GM21825 (cell line): Measurements from ENCODE around the gene CHRNE.

Experiments used
- ATAC-seq: cut with Tn5 transposase; IDR thresholded peaks from one replicate; pipeline ENCODE4 v1.9.1; 2021; ENCODE audit warnings: mild to moderate bottlenecking, moderate library complexity; ENCODE audit not compliant: unreplicated experiment

CHRNE gene

DNA sequence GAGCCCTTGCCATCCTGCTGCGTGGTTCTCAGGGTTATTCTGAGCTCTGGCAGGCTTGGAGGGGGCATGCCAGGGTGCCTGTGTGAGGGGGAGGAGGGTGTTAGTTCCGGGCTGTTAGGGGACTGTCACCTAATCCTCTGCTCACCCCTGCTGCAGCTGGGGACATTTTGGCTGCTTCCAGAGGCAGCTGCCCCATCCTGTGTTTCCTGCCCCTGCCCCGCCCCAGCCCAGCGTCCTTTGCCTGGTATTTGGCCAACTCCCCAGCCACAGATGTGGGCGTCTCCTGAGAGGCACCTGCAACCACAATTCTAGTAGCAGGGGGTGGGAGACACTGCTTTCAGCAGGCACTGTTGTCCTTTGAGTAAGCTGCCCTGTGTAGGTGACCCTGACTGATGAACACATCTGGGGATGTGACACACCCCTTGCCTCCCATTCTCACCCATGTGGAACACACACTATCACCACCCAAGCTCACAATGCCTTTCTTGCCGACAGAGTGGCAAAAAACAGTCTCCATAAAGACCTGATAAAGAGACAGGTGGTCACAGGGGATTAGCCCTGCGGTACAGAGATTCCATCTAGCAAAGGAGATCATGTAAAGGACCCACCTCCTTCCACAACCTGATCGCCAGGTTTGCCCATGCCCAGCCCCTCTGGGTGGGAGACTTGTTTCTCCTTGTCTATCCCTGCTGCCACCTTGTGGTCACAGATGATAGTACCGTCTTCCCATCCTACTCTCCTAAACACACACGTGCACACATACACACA lies at the start of gene CHRNE:
TSS of gene CHRNE (minus strand) at position 48 of the 768 bp plus-strand sequence. CDS start at position 13, 35 bp downstream.
- ATAC-seq = no peak

DNA sequence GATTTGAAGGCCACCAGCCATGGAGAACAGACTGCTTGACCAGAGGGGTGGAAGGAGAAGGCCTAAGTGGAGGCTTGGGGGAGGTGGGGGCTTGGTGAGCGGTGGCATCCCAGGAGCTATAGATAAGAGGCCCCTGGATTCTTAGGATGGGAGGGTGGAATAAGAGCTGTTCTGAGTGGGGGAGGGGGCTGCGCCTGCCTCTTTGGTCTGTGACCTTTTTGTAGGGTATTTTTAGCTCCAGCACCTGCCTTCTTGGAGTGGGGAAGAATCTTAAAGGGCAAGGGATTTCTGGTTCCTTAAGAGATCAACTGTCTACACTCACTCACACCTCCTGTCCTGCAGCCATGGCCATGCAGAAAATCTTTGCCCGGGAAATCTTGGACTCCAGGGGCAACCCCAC lies 48.6 kb upstream of the CHRNE start:
- no peak for ATAC-seq

DNA sequence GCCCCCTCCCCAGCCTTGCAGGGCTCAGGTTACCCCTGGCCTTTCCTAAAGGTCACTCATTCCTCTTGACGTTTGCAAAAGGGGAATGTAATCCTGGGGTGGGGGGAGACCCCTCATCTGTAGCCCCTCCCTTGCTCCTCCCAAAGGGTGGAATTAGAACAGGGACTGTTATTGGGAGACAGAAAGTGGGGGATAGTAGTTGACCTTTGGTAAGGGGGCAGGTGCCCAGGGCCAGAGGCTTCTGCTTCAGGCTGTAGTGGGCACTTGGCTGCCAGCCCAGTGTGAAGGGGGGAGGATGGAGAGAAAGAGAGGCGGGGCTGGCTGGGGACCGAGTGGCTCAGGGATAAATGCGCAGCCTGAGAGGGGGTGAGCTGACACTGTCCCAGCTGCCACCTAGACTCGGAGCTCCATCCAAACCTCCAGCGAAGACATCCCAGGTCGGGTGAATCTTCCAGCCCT lies 47.9 kb upstream of the CHRNE start, which contains the start of gene ENO3:
TSS of gene ENO3 (plus strand) at position 374 of the 459 bp plus-strand sequence. CDS start 711 bp downstream, outside the sequence.
- ATAC-seq = no peak

DNA sequence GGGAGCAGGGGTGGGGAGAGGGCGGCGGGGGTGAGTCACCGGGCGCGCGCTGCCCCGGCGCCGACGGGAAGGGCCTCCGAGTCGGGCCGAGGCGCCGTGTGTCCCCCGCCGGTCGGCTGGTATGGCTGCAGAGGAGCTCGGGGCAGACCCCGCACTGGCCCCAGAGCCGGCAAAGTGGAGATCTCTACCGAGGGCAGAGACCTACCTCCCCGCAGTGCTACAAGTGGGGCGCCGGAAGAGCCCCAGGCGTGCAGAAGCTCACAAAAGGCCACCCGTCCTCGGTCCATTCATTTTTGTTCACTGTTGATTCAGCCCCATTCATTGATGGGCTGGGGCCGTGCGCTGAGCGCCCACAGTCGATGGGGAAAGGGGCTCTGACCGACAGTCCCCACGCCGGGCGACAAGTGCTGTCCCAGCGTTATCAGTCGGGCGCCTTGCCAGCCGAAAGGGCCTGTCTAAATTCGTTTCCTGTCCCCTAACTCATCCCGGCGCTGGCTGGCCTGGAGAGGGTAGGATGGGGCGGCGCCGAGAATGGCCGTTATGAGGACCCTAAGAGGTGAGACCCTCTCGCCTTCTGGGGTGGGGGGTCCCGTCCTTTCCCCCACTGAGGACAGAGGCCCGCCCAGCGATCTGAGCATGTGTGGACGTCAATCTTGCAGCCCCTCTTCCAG lies 47.3 kb upstream of the CHRNE start:
- ATAC-seq = no peak

DNA sequence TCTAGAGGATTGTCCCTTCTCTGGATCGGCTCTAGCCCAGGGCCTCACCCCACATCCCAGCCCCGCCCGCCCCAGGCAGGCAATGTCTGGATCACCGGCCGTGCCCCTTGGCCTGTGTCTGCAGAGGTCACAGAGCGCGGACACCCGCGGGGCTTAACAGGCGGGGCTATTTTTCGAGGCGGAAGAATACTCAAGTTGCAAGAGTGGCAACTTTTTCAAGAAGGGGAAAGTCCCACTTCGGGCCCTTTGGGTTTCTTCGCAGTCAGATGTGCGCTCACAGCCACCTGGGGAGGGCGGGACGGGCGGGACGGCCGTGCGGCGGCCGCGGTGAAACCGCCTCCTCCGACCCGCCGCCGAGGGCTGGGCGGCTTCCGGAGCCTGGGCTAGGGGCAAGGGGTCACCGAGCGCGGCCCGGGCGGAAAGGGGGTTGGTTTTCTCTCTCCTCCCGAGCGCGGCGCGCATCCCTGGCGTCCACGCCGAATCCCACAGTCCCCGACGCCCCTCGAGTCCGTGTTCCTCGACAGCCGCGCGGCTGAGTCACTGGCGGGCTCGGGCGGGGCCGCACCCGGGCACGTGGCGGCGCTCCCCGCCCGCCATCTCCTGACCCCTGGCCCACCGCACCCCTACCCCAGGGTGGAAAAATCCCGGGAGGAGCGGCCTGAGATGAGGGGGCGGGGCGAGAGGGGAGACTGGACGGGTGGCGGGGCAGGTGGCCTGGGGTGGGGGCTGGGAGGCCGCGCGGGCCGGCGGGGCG lies 46.6 kb upstream of the CHRNE start:
- peak; percentile 26 for ATAC-seq

DNA sequence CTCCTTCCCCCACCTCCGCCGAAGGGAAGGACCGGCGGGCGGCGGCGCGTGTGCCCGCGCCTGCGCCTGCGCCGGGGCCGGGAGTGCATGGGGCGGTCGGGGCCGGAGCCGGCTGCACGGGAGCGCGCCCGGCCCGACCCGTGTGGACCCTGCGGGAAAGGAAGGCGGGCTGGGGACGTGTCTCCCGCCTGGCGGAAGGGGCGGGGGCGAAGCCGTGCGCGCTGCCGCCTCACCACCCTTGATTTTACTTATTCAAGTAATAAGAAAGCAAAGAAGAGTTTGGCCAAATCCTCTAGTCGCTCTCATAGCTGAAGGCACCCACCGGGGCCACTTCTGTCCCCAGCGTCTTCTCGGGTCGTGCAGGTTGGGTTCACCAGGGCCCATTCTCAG lies 46.0 kb upstream of the CHRNE start:
- ATAC-seq = peak; percentile 29

DNA sequence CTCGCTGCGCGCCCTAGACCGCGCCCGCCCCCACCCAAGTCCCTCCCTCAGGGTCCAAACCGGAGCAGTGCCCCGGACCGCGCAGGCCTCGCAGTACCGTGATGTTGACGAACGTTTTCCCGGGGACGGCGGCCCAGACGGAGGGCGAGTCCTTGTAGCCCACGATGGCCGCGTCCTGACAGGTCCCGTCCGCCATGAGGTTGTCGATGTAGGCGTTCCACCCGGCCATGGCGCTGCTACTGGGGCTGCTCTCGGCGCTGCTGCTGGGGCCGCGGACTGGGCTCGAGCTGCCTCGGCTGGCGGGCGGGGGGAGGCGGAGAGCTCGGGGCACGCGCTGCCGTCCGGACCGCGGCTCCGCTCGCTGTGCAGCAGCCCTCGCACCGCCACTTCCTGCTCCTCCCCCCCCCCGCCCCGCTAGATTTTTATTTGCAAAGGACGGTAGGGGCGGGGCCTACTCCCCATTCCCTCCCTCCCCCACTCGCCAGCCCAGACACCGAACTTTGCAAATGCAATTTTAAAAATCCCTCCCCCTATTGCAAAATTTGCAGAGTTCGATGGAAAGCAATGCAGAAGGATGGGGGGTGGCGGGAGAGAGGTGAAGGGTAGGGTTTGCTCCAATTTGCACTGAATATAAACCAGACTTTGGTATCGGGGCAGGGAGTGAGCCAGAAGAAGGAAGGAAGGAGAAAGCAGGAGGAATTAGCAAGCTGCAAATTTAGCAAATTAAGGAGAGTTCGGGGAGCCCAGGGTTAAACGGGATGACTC lies 45.5 kb upstream of the CHRNE start, which contains the start of gene PFN1:
TSS of gene PFN1 (minus strand) at position 365 of the 765 bp plus-strand sequence. CDS start at position 229, 136 bp downstream.
- peak; percentile 19 for ATAC-seq

DNA sequence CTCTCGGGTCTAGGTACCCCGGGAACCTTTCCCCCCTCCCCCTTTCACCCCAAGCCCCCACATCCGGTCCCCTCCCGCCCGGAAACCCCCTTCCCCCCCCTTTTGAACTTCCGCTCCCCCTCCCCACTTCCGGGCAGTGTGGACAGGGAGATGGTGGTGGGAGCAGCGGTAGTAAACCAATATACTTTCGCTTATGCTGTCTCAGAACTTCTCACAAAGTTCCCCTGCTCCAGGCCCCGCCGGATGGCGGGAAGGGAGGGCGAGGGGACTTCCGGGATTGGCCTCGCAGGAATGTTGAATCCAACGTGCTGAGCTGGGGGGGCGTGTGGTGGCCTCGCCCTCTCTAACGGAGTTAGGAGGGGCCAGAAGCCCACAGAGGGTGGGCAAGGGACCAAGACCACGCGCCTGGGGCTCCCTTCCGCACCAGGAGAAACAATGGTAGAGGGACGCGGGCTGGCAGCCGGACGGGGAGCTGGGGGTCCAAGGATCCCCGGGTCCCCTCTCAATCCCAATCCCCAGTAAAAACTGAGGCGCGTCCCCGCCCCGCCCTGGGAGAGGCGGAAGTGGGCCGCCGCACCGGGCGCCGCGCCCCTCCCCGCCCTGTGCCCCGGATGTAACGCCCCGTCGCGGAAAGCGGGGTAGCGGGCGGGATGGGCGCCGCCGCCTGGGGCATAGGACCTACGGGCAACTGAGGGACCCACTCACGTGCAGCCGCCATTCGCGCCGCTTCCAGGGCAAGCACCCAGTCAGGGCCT lies 44.7 kb upstream of the CHRNE start:
- no peak for ATAC-seq

DNA sequence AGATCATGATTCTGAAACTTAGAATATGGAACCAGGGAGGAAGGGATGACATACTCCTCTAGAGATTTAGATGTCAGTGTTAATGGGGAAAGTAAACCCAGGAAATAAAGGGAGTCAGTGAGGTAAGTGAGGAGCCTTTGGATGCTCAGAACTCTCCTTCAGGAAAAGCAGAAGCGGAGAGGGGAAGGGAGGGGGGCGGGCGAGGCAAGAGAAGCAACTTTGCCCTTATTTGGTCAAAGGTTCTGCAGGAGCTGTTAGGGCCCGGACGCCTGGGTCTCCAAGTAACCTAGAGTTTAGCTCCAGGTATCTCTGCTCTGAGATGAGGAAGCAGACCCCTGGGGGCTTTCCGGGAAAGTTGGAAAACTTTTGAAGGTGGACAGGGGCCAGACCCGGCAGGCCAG lies 44.1 kb upstream of the CHRNE start:
- no peak for ATAC-seq

DNA sequence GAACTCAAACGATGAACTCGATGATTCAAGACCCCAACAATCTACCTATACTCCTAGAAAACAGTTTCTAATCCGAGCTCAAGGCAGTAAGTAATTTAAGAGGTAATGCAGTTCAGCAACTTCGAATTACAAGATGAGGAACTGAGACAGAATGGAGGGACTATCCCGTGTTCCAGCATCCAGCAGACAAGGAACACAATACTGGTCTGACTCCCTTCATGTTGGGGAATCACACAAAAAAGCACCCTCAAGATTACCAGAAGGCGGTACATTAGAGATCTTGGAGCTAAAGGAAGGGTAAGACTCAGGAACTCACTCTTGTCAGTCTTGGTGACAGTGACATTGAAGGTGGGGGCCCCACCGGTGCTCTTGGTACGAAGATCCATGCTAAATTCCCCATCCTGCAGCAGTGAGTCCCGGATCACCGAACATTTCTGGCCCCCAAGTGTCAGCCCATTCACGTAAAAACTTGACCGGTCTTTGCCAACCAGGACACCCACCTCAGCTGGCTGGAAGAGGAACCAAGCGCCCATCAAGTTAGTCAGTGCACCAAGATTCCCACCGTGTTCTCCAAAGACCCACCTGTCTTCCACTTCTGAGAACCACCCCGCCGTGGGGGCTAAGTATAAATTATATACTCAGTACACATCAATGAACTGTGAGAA lies 43.5 kb upstream of the CHRNE start:
- no peak for ATAC-seq

DNA sequence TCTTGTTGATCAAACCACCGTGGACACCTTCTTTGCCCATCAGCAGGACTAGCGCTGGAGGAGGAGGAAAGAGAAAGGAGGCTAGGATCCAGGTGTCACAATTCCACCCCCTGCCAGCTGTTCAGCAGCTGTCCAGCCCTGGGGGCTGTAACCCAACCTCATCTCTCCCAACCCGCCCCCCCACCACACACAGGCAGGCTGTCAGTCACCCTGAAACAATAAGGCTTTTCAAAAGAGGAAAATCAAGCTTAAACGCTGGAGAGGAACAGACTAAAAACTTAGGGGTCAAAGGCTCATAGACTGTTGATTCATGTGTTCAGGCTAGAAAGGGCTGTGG lies 43.0 kb upstream of the CHRNE start:
- no peak for ATAC-seq

DNA sequence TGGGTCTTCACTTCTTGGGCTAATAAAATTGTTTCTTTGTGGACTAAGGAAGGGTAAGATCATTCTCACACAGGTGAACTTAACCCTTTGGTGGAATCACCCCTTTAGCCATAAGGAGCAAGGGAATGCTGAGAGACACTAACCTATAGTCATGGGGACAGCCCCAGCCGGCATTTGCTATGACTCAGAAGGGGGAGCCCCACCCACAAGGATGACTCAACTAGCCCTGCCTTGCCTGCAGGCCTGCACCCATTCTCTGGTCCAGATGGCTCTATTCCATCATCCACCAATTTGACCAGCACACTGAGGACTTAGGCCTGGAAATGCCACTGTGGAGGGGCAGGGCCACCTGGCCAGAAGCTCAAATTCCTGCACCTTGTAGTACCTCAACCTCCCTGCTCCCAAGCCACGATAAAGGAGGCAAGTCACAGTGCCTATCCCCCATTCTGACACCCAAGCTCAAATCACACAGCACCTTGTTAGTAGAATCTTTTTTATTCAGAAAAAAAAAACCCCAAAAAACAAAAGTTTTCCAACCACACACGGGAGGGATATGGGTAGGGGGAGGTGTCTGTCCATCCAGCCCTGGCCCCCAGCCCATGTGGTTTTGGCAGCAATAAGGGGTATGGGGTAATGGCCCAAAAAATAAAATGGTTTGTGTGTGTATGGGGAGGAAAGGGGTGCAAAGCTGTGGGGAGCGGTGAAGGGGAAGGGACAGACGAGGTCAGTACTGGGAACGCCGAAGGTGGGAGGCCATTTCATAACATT lies 42.5 kb upstream of the CHRNE start:
- ATAC-seq = peak; percentile 18

DNA sequence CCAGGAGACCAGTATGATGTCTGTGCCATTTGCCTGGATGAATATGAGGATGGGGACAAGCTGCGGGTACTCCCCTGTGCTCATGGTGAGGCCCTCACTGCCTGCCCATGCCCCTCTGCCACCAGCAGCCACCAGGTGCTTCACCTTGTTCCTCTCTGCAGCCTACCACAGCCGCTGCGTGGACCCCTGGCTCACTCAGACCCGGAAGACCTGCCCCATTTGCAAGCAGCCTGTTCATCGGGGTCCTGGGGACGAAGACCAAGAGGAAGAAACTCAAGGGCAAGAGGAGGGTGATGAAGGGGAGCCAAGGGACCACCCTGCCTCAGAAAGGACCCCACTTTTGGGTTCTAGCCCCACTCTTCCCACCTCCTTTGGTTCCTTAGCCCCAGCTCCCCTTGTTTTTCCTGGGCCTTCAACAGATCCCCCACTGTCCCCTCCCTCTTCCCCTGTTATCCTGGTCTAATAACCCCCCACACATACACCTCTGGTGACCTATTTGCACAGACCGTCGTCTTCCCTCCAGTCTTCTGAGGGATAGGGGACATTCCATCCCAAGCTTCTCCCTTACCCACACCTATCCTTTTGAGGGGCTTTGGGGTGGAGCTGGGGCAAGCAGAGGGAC lies 41.8 kb upstream of the CHRNE start:
- no peak for ATAC-seq

DNA sequence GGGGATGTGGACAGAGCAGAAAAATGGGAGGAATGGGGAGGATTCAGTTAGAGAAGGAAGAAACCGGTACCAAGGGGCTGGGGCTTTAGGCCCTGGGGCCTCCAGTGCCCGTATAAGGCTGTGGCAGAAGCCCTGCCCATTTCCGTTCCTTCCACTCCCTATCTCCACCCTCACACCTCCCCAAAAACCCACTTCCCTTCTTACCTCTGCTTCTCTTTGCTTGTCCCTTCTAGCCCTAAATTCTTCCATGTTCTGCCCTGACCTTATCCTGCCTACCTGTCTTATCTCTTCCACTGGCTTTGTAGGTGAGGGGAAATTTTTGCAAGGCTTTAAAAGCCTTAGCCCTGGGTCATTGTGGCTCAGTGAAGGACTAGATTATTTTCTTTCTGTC lies 41.3 kb upstream of the CHRNE start:
- no peak for ATAC-seq

DNA sequence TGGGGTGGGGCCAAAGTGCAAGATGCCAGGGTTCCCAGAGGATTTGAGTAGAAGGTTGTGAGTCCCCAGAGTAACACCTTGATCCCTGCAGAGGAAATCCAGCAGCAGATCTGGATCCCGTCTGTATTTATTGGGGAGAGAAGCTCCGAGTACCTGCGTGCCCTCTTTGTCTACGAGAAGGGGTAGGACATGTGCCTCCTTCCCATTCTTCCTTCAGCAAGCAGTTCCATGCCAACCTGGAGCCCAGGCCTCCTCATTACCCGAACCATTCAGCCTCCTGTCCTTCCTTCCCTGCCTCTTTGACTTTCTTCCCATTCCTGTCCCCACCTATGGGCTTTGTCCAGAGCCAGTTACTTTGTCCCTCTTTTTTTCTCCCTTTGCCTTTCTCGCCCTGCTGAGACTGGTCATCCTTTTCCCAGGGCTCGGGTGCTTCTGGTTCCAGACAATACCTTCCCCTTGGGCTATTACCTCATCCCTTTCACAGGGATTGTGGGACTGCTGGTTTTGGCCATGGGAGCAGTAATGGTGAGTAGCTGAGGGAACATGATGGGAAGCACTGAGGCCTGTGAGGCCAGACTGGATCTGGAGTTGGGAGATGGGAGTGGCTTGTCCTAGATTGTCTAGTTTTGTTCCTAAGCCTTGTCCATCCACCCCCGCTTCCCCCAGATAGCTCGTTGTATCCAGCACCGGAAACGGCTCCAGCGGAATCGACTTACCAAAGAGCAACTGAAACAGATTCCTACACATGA lies 40.0 kb upstream of the CHRNE start:
- ATAC-seq = no peak

DNA sequence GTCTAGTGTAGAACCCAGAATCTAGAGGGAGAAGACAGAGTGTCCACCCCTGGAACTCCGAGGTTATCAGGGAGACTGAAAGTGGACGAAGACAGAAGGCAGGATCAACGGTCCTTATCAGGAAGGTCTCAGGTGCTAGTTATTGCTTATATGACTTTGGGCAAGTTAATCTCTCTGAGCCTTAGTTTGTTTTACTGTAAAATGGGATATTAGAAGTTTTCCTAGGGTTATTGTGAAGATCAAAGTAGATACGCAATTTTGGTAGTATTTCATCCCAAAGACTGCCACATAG lies 38.4 kb upstream of the CHRNE start:
- no peak for ATAC-seq

DNA sequence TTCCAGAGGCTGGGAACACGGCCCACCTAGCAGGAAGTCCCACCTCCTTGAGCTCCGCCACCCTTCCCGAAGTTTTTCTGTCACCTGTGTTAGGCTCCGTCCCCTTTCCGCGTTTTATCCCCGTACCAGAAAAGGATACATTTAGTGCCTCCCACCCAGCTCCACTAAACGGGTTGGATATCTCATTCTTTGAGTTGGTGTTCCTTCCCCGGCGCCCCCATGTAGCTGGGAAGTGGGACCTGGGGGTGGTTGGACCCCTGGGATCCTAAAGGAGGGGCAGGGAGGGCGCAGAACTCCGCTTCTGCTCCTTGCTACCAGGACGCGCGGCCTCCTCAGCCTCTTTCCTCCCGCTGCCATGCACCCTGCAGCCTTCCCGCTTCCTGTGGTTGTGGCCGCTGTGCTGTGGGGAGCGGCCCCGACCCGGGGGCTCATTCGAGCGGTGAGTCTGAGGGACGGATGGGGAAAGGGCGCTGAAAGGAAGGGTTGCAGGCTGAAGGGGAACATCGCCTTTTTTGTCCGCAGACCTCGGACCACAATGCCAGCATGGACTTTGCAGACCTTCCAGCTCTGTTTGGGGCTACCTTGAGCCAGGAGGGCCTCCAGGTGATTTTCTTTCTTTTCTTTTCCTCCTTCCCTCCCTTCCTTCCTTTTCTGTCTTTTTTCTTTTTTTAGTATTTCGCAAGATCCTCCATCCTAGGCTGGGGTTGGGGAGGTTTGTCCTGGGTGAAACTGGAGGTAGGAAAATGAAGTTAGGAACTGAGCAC lies 37.8 kb upstream of the CHRNE start:
- no peak for ATAC-seq
